GM18505 (cell line): ENCODE results near the gene SMG6.

Source experiments
- ATAC-seq: cut with Tn5 transposase; IDR thresholded peaks from one replicate; pipeline ENCODE4 v1.9.1; 2021; ENCODE audit not compliant: unreplicated experiment
- POLR2A ChIP-seq: IDR thresholded peaks from 4 replicates; pipeline ENCODE4 v1.6.1; 2011; ENCODE audit warnings: borderline replicate concordance; ENCODE audit not compliant: insufficient read depth, insufficient read length; ENCODE audit errors: extremely low read depth

SMG6 gene

GRCh38 chr17:2060385-2060658 lies 243.3 kb downstream of the SMG6 start:
- ATAC-seq: no peak
- no peak for TF ChIP-seq POLR2A

DNA sequence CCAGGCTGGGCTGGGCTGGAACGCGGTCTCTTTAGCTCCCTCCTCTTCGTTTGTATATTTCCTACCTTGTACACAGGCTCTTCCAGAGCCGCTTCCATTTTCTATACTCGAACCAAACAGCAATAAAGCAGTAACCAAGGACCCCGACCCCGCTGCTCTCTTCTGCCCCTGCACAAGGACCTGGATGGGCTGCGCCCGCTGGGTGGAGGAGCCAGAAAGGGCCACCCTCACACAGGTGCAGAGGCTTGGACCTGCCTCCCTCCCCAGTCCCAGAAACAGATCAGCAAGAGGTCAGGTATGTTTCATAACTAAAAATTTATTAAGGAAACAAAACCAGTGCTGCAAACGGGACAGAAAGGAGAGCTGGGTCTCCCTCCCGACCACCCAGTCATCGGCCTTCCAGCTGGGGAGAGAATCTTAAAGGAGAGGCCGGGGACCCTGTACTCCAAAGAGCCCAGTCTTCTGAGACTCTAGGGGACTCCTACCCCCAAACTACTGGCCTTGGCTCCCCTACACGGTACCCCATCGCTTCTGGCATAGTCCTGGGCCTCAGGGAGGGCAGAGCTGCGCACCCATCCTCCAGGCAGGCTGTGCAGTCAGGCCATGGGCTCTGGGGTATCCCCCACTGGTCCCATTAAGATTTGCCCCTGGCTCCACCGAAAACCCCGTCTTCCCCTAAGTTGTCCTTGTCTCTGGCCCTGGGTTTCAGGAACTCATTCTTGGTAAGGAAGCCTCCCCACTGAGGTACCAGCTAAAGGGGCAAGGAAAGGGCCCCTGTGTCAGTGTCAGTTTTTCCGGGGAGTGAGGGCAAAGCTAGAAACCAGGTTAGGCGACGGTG lies 243.8 kb downstream of the SMG6 start:
- ATAC-seq: no peak
- no peak for TF ChIP-seq POLR2A

DNA sequence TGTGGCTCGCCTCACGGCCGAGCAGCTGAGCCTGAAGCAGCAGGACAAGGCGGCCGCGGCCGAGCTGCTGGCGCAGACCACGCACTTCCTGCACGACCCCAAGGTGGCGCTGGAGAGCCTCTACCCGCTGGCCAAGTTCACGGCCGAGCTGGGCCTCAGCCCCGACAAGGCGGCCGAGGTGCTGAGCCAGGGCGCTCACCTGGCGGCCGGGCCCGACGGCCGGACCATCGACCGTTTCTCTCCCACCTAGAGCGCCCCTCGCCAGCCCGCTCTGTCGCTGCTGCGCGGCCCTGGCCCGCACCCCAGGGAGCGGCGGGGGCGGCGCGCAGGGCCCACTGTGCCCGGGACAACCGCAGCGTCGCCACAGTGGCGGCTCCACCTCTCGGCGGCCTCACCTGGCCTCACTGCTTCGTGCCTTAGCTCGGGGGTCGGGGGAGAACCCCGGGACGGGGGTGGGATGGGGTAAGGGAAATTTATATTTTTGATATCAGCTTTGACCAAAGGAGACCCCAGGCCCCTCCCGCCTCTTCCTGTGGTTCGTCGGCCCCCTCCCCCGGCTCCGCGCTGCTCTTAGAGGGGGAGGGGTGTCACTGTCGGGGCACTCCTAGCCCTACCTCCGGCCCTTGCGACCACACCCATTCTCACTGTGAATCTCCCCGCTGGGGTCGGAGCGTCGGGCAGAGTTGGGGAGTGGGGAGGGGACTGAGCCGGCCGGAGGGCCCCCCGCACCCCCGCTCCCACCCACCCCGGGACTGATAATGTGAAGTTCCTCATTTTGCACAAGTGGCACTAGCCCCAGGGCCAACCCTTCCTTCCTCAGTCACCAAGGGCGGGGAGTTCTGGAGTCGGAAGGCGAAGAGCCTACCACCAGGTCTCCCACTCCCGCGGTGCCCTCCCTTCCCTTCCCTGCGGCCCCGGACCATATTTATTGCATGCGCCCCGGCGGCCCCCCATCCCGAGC lies 244.7 kb downstream of the SMG6 start:
- peak; percentile 26 for TF ChIP-seq POLR2A
- ATAC-seq: no peak

DNA sequence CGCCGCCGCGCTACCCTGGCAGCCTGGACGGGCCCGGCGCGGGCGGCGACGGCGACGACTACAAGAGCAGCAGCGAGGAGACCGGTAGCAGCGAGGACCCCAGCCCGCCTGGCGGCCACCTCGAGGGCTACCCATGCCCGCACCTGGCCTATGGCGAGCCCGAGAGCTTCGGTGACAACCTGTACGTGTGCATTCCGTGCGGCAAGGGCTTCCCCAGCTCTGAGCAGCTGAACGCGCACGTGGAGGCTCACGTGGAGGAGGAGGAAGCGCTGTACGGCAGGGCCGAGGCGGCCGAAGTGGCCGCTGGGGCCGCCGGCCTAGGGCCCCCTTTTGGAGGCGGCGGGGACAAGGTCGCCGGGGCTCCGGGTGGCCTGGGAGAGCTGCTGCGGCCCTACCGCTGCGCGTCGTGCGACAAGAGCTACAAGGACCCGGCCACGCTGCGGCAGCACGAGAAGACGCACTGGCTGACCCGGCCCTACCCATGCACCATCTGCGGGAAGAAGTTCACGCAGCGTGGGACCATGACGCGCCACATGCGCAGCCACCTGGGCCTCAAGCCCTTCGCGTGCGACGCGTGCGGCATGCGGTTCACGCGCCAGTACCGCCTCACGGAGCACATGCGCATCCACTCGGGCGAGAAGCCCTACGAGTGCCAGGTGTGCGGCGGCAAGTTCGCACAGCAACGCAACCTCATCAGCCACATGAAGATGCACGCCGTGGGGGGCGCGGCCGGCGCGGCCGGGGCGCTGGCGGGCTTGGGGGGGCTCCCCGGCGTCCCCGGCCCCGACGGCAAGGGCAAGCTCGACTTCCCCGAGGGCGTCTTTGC lies 245.6 kb downstream of the SMG6 start:
- no peak for ATAC-seq
- TF ChIP-seq POLR2A: peak; percentile 22

DNA sequence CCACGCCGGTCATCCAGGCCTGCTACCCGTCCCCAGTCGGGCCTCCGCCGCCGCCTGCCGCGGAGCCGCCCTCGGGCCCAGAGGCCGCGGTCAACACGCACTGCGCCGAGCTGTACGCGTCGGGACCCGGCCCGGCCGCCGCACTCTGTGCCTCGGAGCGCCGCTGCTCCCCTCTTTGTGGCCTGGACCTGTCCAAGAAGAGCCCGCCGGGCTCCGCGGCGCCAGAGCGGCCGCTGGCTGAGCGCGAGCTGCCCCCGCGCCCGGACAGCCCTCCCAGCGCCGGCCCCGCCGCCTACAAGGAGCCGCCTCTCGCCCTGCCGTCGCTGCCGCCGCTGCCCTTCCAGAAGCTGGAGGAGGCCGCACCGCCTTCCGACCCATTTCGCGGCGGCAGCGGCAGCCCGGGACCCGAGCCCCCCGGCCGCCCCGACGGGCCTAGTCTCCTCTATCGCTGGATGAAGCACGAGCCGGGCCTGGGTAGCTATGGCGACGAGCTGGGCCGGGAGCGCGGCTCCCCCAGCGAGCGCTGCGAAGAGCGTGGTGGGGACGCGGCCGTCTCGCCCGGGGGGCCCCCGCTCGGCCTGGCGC lies 246.3 kb downstream of the SMG6 start:
- TF ChIP-seq POLR2A: no peak
- ATAC-seq: no peak

DNA sequence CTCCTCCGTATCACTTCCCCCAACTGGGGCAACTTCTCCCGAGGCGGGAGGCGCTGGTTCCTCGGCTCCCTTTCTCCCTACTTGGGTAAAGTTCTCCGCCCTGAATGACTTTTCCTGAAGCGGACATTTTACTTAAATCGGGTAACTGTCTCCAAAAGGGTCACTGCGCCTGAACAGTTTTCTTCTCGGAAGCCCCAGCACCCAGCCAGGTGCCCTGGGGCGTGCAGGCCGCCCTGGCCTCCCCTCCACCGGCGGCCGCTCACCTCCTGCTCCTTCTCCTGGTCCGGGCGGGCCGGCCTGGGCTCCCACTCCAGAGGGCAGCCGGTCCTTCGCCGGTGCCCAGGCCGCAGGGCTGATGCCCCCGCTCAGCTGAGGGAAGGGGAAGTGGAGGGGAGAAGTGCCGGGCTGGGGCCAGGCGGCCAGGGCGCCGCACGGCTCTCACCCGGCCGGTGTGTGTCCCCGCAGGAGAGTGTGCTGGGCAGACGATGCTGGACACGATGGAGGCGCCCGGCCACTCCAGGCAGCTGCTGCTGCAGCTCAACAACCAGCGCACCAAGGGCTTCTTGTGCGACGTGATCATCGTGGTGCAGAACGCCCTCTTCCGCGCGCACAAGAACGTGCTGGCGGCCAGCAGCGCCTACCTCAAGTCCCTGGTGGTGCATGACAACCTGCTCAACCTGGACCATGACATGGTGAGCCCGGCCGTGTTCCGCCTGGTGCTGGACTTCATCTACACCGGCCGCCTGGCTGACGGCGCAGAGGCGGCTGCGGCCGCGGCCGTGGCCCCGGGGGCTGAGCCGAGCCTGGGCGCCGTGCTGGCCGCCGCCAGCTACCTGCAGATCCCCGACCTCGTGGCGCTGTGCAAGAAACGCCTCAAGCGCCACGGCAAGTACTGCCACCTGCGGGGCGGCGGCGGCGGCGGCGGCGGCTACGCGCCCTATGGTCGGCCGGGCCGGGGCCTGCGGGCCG lies 247.1 kb downstream of the SMG6 start:
- no peak for ATAC-seq
- TF ChIP-seq POLR2A: no peak

DNA sequence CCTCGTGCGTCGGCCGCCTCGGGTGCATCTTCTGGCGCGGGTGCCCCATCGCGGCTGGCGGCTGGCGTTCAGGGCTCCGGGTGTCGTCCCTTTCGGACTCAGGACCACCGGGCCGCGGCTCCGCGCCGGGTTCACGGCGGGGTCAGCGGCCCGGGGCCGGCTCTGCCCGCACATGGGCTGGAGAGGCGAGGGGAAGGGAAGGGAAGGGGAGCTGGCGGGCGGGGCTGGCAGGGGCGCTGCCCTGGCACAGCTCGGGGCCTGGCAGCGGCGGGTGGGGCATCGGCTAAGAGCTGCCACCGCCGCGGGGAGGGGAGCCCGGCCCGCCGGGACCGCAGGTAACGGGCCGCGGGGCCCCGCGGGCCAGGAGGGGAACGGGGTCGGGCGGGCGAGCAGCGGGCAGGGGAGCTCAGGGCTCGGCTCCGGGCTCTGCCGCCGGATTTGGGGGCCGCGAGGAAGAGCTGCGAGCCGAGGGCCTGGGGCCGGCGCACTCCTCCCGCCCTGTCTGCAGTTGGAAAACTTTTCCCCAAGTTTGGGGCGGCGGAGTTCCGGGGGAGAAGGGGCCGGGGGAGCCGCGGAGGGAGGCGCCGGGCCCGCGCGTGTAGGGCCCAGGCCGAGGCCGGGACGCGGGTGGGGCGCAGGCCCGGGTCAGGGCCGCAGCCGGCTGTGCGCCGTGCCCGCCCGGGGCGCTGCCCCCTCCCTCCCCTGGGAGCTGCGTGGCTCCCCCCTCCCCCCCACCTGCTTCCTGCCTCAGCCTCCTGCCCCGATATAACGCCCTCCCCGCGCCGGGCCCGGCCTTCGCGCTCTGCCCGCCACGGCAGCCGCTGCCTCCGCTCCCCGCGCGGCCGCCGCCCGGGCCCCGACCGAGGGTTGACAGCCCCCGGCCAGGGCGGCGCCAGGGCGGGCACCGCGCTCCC lies 248.0 kb downstream of the SMG6 start:
- ATAC-seq: no peak
- TF ChIP-seq POLR2A: peak; percentile 62

DNA sequence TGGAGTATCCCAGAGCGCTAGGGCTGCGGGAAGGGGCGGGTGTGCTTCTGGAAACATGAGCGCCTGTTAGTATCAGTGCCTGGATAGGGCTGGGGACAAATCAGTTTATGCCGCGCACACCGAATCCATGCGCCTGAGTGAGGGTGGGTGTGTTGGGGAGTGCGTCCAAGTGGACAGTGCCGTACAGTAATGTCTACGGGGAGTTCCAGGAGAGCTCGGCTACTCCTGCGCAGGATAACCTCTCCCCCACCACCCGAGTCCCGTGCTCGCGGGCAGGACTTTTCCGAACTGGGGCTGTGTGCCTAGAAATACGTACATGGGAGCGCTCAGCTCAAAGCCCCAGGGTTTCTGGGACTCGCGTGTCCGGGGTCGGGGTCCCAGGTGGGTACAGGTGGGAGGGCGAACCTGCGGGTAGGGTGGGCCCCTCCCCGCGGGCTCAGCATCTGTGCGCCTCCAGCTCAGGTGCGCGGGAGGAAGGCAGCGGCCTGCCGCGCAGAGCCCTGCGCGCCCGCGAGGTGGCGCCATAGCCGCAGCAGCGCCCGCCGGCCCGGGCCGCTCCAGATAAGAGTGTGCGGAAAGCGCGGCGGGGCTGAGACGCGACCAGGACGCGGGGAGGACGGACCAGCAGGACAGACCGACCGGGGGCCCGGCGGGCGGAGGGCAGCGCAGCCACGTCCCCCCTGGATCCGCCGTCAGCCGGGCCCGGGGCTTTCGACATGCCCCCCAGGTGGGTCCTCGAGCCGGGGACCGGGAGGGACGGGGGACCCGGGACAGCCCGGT lies 248.9 kb downstream of the SMG6 start, which contains the start of gene HIC1:
TSS of gene HIC1 (plus strand) at position 592 of the 780 bp plus-strand sequence. CDS start 1,588 bp downstream, outside the sequence.
- peak; percentile 85 for TF ChIP-seq POLR2A
- peak; percentile 19 for ATAC-seq

GRCh38 chr17:2054262-2054511 lies 249.4 kb downstream of the SMG6 start:
- no peak for TF ChIP-seq POLR2A
- no peak for ATAC-seq
